Osteocyte (in vitro differentiated cells): Measurements from ENCODE around the gene UBXN4. TPM values are rescaled to one million over a fixed set of nuclear protein-coding genes. Genes with fewer than 3 reads are reported as not detected.
"Not testable (repeated sequence)": the region's sequence is repeated elsewhere in the genome, so short reads cannot be mapped to it uniquely, and the experiment has no call there.

Source experiments
- DNase-seq: peaks from one replicate; pipeline ENCODE4 v3.0.0; 2021; ENCODE audit warnings: mixed read lengths; ENCODE audit not compliant: unreplicated experiment; ENCODE audit errors: extremely low spot score
- H3K27ac Mint-ChIP-seq: one replicate; pipeline ENCODE4 v1.8.0; 2021; ENCODE audit warnings: mild to moderate bottlenecking, mixed read lengths; ENCODE audit not compliant: unreplicated experiment
- H3K27me3 Mint-ChIP-seq: one replicate; pipeline ENCODE4 v1.8.0; 2021; ENCODE audit warnings: mixed read lengths; ENCODE audit not compliant: unreplicated experiment
- H3K36me3 Mint-ChIP-seq: one replicate; pipeline ENCODE4 v1.8.0; 2021; ENCODE audit warnings: mixed read lengths; ENCODE audit not compliant: unreplicated experiment
- H3K4me1 Mint-ChIP-seq: one replicate; pipeline ENCODE4 v1.8.0; 2021; ENCODE audit warnings: mixed read lengths; ENCODE audit not compliant: unreplicated experiment
- H3K4me3 Mint-ChIP-seq: one replicate; pipeline ENCODE4 v1.8.0; 2021; ENCODE audit warnings: mild to moderate bottlenecking, moderate library complexity, mixed read lengths; ENCODE audit not compliant: unreplicated experiment
- H3K9me3 Mint-ChIP-seq: one replicate; pipeline ENCODE4 v1.8.0; 2021; ENCODE audit warnings: mixed read lengths; ENCODE audit not compliant: unreplicated experiment
- CTCF ChIP-seq: fragments of 200-600 bp; sonication (generic); IDR thresholded peaks from 2 replicates; pipeline ENCODE4 v1.5.0; 2021; ENCODE audit warnings: antibody characterized with exemption, mild to moderate bottlenecking, moderate library complexity
- total RNA-seq: library from RNA; stranded (reverse); gene quantifications from 2 replicates; pipeline ENCODE4 v1.2.1, GENCODE V29; 2021

Gene UBXN4
- total RNA-seq, 1 donor from 2014 or later: 118 TPM

- DNase-seq: peak; percentile 64
- Mint-ChIP-seq H3K4me3 (no peak overlapping the region), H3K9me3 (no peaks in the 10 kb centered on the region), H3K27me3 (no peaks in the 10 kb centered on the region), H3K27ac (no peak overlapping the region), H3K36me3 (no peaks in the 10 kb centered on the region), H3K4me1 (peaks cover 2% of the 10 kb centered on the region)
- no peak for TF ChIP-seq CTCF
Observed at GRCh38 chr2:135800513-135801460, 59.1 kb downstream of the UBXN4 start.

- H3K36me3 Mint-ChIP-seq: no peaks in the 10 kb centered on the region
- no peak for TF ChIP-seq CTCF
- H3K4me3 Mint-ChIP-seq: no peak overlapping the region
- no peak for DNase-seq
- H3K9me3 Mint-ChIP-seq: no peaks in the 10 kb centered on the region
- H3K27ac Mint-ChIP-seq: no peak overlapping the region
- H3K27me3 Mint-ChIP-seq: no peaks in the 10 kb centered on the region
- H3K4me1 Mint-ChIP-seq: peaks cover 2% of the 10 kb centered on the region
Observed at GRCh38 chr2:135802350-135802749, 60.7 kb downstream of the UBXN4 start.

DNA sequence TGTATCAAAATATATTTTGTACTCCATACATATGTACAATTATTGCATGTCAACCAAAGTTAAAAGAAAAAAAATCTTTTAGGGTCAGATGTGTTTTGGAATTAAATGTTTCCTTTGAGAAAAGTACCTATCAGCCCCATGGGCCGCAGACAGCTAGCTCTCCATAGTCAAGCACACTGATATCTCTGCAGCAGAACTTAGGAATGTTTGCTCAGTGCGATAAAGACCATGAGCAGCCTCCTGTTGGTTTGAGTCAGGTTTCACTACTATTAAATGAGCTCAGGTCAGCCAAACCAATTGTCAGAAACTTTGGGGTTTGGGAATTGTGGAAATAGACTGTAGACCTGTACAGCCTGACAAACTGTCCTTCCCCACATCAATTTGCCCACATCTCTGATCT is 61.6 kb downstream of the UBXN4 start:
- no peaks in the 10 kb centered on the region for H3K4me1 Mint-ChIP-seq
- no peak overlapping the region for H3K27ac Mint-ChIP-seq
- TF ChIP-seq CTCF: no peak
- no peak overlapping the region for H3K4me3 Mint-ChIP-seq
- no peaks in the 10 kb centered on the region for H3K27me3 Mint-ChIP-seq
- H3K36me3 Mint-ChIP-seq: no peaks in the 10 kb centered on the region
- DNase-seq: no peak
- H3K9me3 Mint-ChIP-seq: no peaks in the 10 kb centered on the region

DNA sequence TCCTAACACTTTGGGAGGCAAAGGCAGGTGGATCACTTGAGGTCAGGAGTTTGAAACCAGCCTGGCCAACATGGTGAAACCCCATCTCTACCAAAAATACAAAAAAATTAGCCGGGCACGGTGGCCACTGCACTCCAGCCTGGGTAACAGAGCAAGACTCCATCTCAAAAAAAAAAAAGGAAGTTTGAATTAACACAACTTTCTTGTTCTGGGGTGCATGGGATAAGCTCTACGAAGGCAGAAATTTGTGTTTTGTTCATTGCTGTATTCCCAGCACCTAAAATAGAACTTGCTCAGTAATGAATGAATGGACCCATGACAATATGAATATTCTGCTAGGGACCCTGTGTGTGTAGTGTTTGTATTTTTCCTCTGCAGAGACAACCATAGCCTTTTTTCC is 66.2 kb downstream of the UBXN4 start:
- DNase-seq, H3K4me1 Mint-ChIP-seq, H3K4me3 Mint-ChIP-seq, H3K9me3 Mint-ChIP-seq, H3K36me3 Mint-ChIP-seq, H3K27me3 Mint-ChIP-seq, H3K27ac Mint-ChIP-seq: not testable (repeated sequence)

- H3K27ac Mint-ChIP-seq: no peak overlapping the region
- no peaks in the 10 kb centered on the region for H3K9me3 Mint-ChIP-seq
- H3K4me1 Mint-ChIP-seq: peaks cover 2% of the 10 kb centered on the region
- no peak for TF ChIP-seq CTCF
- no peaks in the 10 kb centered on the region for H3K36me3 Mint-ChIP-seq
- H3K4me3 Mint-ChIP-seq: no peak overlapping the region
- peaks cover 5% of the 10 kb centered on the region for H3K27me3 Mint-ChIP-seq
- DNase-seq: no peak
Observed at GRCh38 chr2:135812907-135813511, 71.4 kb downstream of the UBXN4 start.
